ENCODE results near the gene ICA1. TPM values are rescaled to one million over a fixed set of nuclear protein-coding genes. Genes with fewer than 3 reads are reported as not detected.
"Not testable (repeated sequence)": the region's sequence is repeated elsewhere in the genome, so short reads cannot be mapped to it uniquely, and the experiment has no call there.

Gene ICA1
- polyA plus RNA-seq, 3 donors: 3.2 to 7.0 (median 4.2) TPM

GRCh38 chr7:8103282-8103681 is 158.7 kb downstream of the ICA1 start:
- Mint-ChIP-seq H3K27me3 (ENCODE audit: low read depth in 3 of 3) (peaks cover 0 to 5% (median under 1%) of the 10 kb centered on the region in 3 donors), H3K27ac (no peak overlapping the region), H3K4me1 (no peaks in the 10 kb centered on the region), H3K4me3 (no peak overlapping the region), H3K9me3 (peaks cover 5 to 24% (median 15%) of the 10 kb centered on the region in 7 donors), H3K36me3 (no peaks in the 10 kb centered on the region)
- TF ChIP-seq CTCF (IDR thresholded peaks at IDR 0.05): no peak
- Histone ChIP-seq H3K79me2 (ENCODE audit: insufficient read depth, low read length) (no peaks in the 10 kb centered on the region), H3K9me3 (replicated peaks in 1 of 2; ENCODE audit: control insufficient read depth in 1 of 2, insufficient read depth in 1 of 2, low read length in 2 of 2) (peaks cover 0 to 4% of the 10 kb centered on the region in 2 donors), H3K36me3 (replicated peaks in 1 of 2; ENCODE audit: control insufficient read depth in 1 of 2, insufficient read depth in 2 of 2, low read length in 2 of 2) (no peaks in the 10 kb centered on the region), H3K4me2 (replicated peaks; ENCODE audit: extremely low read depth, low read length, poor library complexity, severe bottlenecking) (no peak overlapping the region), H4K20me1 (ENCODE audit: insufficient read depth, low read length) (no peaks in the 10 kb centered on the region), H3K27ac (ENCODE audit: low read depth in 1 of 2, low read length in 2 of 2) (no peak overlapping the region), H3K9ac (ENCODE audit: insufficient read depth, low read length, poor library complexity, severe bottlenecking) (no peak overlapping the region), H2AFZ (ENCODE audit: insufficient read depth, low read depth, low read length, poor library complexity, severe bottlenecking) (no peak overlapping the region), H3K4me1 (ENCODE audit: control insufficient read depth in 1 of 2, insufficient read depth in 2 of 2, low read length in 2 of 2) (no peaks in the 10 kb centered on the region), H3K4me3 (replicated peaks in 1 of 3; ENCODE audit: low read depth in 2 of 3, low read length in 3 of 3) (no peak overlapping the region), H3K27me3 (ENCODE audit: control insufficient read depth in 2 of 2, insufficient read depth in 2 of 2, low read length in 2 of 2) (no peaks in the 10 kb centered on the region)
- no peak for DNase-seq
- WGBS (ENCODE audit: insufficient coverage): 83% methylated on average over 8 of the region's 9 CpGs
- intact Hi-C loops (cut with micrococcal nuclease): no loop called here

- peaks cover 5 to 24% (median 15%) of the 10 kb centered on the region in 7 donors for H3K9me3 Mint-ChIP-seq
- H2AFZ ChIP-seq (ENCODE audit: insufficient read depth, low read depth, low read length, poor library complexity, severe bottlenecking); H3K4me1 ChIP-seq (ENCODE audit: control insufficient read depth in 1 of 2, insufficient read depth in 2 of 2, low read length in 2 of 2); H3K27ac Mint-ChIP-seq; H4K20me1 ChIP-seq (ENCODE audit: insufficient read depth, low read length); DNase-seq; intact Hi-C loops (cut with micrococcal nuclease); H3K36me3 ChIP-seq (replicated peaks in 1 of 2; ENCODE audit: control insufficient read depth in 1 of 2, insufficient read depth in 2 of 2, low read length in 2 of 2); H3K4me2 ChIP-seq (replicated peaks; ENCODE audit: extremely low read depth, low read length, poor library complexity, severe bottlenecking); H3K36me3 Mint-ChIP-seq; H3K4me3 Mint-ChIP-seq; H3K27ac ChIP-seq (ENCODE audit: low read depth in 1 of 2, low read length in 2 of 2); H3K27me3 ChIP-seq (ENCODE audit: control insufficient read depth in 2 of 2, insufficient read depth in 2 of 2, low read length in 2 of 2); H3K9me3 ChIP-seq (replicated peaks in 1 of 2; ENCODE audit: control insufficient read depth in 1 of 2, insufficient read depth in 1 of 2, low read length in 2 of 2); H3K79me2 ChIP-seq (ENCODE audit: insufficient read depth, low read length); H3K4me1 Mint-ChIP-seq; H3K27me3 Mint-ChIP-seq (ENCODE audit: low read depth in 3 of 3); H3K4me3 ChIP-seq (replicated peaks in 1 of 3; ENCODE audit: low read depth in 2 of 3, low read length in 3 of 3); H3K9ac ChIP-seq (ENCODE audit: insufficient read depth, low read length, poor library complexity, severe bottlenecking): not testable (repeated sequence)
- no CpG with 5 or more reads among the region's 4 CpGs for WGBS (ENCODE audit: insufficient coverage)
These were observed 160.7 kb downstream of the ICA1 start for GRCh38 chr7:8101292-8101691.
